Measurements from ENCODE around the gene GPC6. TPM values are rescaled to one million over a fixed set of nuclear protein-coding genes. Genes with fewer than 3 reads are reported as not detected.

GPC6 gene
- total RNA-seq, 1 donor from 2014 or later = 38.9 TPM

GRCh38 chr13:94168783-94169453 lies 942.3 kb downstream of the GPC6 start:
- no peak for DNase-seq (ENCODE audit: low read depth)

GRCh38 chr13:94169454-94170144 lies 943.0 kb downstream of the GPC6 start:
- no peak for DNase-seq (ENCODE audit: low read depth)

- peak; percentile 7 for DNase-seq (ENCODE audit: low read depth)
Measured at GRCh38 chr13:94170145-94170571, 943.6 kb downstream of the GPC6 start.

GRCh38 chr13:94172416-94172815 lies 945.8 kb downstream of the GPC6 start:
- DNase-seq (ENCODE audit: low read depth) = no peak

GRCh38 chr13:94173312-94173854 lies 946.8 kb downstream of the GPC6 start:
- DNase-seq (ENCODE audit: low read depth) = no peak

GRCh38 chr13:94174009-94174408 lies 947.4 kb downstream of the GPC6 start:
- no peak for DNase-seq (ENCODE audit: low read depth)

- DNase-seq (ENCODE audit: low read depth) = no peak
Measured at GRCh38 chr13:94175076-94175475, 948.5 kb downstream of the GPC6 start.

- DNase-seq (ENCODE audit: low read depth) = no peak
Measured at GRCh38 chr13:94176561-94176960, 950.0 kb downstream of the GPC6 start.

GRCh38 chr13:94177041-94177440 lies 950.4 kb downstream of the GPC6 start:
- DNase-seq (ENCODE audit: low read depth) = no peak

GRCh38 chr13:94178625-94179244 lies 952.1 kb downstream of the GPC6 start:
- no peak for DNase-seq (ENCODE audit: low read depth)

- DNase-seq (ENCODE audit: low read depth) = peak; percentile 78
Measured at GRCh38 chr13:94181461-94182107, 955.0 kb downstream of the GPC6 start.

- DNase-seq (ENCODE audit: low read depth) = no peak
Measured at GRCh38 chr13:94182185-94182761, 955.7 kb downstream of the GPC6 start.

GRCh38 chr13:94186470-94186869 lies 959.9 kb downstream of the GPC6 start:
- no peak for DNase-seq (ENCODE audit: low read depth)

- no peak for DNase-seq (ENCODE audit: low read depth)
Measured at GRCh38 chr13:94188201-94188854, 961.7 kb downstream of the GPC6 start.

GRCh38 chr13:94192431-94192975 lies 965.9 kb downstream of the GPC6 start:
- DNase-seq (ENCODE audit: low read depth) = no peak

GRCh38 chr13:94195715-94196114 lies 969.1 kb downstream of the GPC6 start:
- DNase-seq (ENCODE audit: low read depth) = peak; percentile 93

GRCh38 chr13:94196413-94196812 lies 969.8 kb downstream of the GPC6 start:
- no peak for DNase-seq (ENCODE audit: low read depth)

- DNase-seq (ENCODE audit: low read depth) = peak; percentile 47
Measured at GRCh38 chr13:94198681-94199080, 972.1 kb downstream of the GPC6 start.

GRCh38 chr13:94199135-94199534 lies 972.5 kb downstream of the GPC6 start:
- no peak for DNase-seq (ENCODE audit: low read depth)

GRCh38 chr13:94201022-94201421 lies 974.4 kb downstream of the GPC6 start:
- DNase-seq (ENCODE audit: low read depth) = no peak

GRCh38 chr13:94204163-94204562 lies 977.6 kb downstream of the GPC6 start:
- no peak for DNase-seq (ENCODE audit: low read depth)

All from renal cortical epithelial cell (primary cell).